ENCODE data around the gene HOXA4.

Gene HOXA4

DNA sequence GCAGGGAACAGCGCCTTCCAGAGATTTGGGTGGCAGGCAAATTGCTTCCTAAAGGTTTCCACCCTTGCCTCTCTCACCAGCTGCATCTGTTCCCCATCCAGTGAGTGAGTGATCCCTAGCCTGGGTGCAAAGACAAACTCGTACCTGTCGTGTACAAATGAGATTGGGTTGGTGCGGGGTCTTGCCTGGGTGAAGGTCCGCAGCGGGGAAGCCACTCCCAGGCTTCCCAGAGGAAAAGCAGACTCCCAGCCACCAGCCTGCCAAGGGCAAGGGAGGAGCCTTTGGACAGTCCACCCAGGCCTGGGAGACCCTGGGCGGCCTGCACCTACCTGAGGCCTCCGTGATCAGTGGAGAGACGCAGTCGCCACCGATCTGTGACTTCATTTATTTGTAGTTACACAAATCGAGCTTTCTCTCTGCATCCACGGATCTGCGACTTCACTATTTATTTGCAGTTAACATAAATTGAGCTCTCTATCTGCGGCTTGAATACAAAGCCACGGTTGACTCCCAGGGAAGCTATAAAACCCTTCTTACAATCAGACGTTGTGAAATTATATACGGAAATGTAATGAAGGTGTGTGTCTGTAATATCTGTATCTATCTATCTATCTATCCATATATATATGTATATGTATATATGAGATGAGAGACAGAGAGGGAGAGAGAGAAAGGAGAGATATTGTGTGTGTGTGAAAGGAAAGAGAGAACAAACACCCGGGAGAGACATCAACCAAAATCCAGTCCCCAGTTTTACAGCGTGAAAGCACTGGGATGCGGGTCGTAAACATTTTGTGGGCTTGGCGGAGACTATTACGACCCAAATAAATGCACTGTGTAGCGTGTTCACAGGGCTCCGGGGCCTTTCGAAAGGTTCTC is 28.9 kb upstream of the HOXA4 start:
- FAIRE-seq = no peak

DNA sequence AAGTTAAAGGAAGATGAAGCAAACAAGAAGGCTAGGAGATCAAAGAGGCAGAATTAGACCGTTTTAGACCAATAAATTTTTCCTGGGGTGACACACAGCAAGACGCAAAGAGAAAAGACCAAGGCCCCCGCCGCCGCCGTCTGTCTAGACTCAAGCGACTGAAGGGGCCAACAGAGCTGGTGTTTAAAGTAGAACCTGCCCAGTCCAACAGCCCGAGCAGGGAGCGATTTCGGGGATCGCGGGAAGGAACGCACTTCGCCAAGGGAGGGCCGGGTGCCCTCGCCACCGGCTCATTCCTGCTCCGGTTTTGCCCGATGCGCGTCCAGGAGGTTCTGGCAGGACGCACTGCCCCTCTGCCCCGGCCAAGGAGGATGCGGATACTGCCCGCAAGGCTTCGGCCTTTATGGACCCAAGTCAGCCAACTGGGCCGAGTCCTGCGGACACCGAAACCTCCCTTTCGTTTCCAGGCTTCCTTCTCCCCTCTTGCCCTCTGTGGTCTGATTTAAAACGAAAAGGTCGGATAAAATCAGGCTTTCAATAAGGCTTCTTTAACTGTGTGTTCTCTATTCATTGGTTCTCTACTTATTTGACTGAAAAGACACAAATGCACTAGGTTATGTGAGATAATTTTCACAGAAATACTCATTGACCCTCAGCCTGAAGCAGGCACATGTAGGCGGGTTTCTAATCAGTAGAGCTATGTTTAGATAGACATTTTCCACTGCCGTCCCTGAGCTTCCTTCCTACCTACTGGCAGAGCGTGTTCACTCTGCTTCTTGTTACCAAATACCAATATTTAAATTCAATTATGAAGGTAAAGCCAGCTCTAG is 28.1 kb upstream of the HOXA4 start:
- DNase-seq (ENCODE audit: insufficient read length, low spot score) (no peak), FAIRE-seq (no peak)

More for the DNA sequence above, 28.9 kb upstream of the HOXA4 start:
- no peak for DNase-seq (ENCODE audit: insufficient read length, low spot score)

DNA sequence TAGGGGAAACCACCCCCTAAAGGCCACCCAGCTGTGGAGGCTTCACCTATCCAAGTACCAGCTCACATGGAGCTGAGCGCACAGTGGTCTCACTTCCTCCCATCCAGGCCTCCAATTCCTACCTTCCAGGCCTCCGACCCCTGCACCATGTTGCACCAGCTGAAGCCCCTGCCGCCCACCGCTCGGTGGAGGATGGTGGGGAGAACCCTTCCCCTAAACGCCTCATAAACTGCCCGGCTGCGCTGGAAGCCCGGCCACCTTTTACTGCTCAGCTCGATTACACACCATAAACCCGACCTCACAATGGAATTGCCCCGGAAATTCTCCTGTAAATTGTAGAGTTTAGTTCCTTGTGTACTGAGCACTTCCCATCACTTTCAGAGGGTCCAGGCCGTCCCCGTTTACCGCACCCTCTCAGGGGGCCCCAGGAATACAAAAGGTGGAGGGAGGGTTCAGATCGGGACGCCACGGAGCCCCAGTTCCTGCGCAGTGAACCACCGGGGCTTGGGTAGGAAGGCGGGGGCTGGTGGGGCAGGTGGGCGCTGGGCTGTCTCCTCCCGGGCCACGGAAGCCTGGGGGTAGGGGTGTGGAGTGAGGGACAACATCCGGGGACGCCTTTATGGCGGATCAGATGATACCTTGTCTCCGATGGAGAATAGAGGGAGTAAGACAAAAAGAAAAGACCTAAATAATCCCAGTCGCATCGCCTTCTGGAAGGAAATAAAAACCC is 27.3 kb upstream of the HOXA4 start:
- DNase-seq (ENCODE audit: insufficient read length, low spot score) = no peak
- FAIRE-seq = no peak

DNA sequence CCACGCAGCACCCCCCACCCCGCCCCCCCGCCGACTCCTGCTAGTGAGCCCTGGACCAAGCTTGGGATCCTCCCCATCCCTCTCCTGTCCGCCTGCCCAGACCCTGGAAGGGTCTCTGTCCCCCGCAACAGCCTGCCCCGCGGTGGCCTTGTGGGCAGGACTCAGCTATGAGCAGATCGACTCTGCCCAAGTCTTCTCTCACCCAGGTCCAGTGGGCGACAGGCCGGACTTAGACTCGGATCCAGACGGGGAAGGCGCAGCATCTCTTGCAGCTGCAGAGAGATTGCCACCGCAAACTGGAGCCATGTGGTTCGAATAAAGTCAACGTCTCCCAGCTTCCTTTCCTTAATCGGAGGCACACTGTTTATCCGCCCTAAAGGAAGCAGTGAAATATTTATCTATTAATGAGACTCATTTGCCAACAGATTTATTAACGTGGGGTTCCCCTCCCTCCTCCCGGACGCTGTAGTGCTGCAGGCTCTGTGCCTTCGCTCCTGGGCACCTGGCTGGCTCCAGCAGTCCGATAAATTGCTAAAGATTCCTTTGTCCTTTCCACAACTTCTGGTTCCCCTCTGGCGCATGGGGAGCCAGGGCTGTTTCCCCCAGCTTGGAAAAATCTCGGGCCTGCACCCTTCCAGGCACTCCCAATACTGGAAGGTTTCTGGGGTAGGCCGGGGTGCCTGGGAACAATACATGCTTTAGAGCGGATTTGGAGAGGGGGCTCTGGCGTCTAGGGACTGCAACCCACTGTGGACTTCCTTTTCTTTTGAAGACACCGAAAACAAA is 26.6 kb upstream of the HOXA4 start:
- FAIRE-seq = no peak
- DNase-seq (ENCODE audit: insufficient read length, low spot score) = no peak

DNA sequence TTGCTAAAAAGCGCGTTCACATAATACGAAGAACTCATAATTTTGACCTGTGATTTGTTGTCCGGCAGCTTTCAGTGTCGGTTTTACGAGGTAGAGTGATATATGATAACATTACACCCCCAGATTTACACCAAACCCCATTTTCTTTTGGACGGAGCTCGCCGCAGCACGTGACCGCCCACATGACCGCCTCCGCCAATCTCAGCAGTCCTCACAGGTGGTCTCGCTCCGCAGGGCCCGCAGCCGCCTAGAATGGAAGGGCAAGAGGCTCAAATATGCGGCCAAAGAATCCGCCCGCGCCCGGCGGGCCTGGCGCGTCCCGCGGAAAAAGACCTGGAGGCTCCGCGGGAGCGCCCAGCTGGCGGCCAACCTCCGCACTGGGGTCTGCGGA is 25.9 kb upstream of the HOXA4 start, which contains the start of gene HOXA7:
TSS of gene HOXA7 (minus strand) at position 168 of the 391 bp plus-strand sequence. CDS start at position 38, 130 bp downstream.
- DNase-seq (ENCODE audit: insufficient read length, low spot score) = no peak
- FAIRE-seq = no peak

DNA sequence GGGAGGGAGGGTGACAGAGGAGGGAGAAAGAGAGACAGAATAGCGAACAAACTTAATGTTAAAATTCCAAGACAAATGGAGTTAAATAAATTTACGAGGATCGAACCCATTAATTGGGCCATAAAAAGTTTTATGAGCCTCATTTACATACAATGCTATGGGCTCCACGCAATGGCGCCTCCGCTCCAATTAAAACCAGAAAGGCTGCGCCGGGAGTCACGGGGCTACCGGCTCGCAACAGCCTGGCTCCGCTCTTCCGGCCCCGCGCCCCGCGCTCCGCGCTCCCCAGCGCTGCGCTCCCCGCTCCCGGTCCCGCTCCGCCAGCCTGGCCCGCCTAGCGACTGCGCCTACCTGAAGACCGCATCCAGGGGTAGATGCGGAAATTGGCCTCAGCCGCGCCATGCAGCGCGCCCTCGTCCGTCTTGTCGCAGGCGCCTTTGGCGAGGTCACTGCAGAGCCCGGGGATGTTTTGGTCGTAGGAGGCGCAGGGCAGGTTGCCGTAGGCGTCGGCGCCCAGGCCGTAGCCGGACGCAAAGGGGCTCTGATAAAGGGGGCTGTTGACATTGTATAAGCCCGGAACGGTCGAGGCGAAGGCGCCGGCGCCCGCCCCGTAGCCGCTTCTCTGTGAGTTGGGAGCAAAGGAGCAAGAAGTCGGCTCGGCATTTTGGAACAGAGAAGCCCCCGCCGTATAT is 25.4 kb upstream of the HOXA4 start:
- no peak for FAIRE-seq
- no peak for DNase-seq (ENCODE audit: insufficient read length, low spot score)

DNA sequence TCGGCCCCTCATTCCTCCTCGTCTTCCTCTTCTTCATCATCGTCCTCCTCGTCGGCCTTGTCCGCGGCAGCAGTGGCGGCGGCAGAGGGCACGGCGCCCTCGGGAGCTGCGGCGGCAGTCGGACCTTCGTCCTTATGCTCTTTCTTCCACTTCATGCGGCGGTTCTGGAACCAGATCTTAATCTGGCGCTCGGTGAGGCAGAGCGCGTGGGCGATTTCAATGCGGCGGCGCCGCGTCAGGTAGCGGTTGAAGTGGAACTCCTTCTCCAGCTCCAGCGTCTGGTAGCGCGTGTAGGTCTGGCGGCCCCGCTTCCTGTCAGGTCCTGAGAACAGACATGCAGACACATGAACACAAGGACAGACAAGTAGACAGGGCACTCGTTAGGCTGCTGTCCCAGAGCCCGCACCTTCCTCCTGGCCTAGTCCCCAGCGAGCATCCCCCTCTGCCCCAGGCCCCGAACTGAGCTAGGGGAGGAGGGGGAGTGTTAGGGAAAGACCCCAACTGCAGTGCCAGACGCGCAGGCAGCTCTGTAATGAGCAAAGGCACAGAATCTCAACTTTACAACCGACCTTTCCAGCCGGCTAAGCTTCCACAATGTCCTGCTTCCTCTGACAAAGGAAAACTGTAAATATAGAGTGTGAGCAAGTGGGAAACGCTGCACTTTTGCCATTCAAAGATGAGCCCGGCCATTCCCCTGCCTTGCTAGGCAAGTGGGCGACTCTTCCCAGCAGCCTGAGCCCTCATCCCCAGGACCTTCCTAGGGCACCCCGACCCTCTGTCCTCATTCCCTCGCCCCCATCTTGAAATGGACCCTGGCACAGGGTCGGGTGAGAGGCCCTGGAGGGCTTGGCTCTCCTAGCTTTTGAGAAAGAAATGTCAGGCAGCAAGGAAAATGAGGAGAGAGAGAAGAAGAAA is 24.6 kb upstream of the HOXA4 start:
- DNase-seq (ENCODE audit: insufficient read length, low spot score) (no peak), FAIRE-seq (no peak)

DNA sequence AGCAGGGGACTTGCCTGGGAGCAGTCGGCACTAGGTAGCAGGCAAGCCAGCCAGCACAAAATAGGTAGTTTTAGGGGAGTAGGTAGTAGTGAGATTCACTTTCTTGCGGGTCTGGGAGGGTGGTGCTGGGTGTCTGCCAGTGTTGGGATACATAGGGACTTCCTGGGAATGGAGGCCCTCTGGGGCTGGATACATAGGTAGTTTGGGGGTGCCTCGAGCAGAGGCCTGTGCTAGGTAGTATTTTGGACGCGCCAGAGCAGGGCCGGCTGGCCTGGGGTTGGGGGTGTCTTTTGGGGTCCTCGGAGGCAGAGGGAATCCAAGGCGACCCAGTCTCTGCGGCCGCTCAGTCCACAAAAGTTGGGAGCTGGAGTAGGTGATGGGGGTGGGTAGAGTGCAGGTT is 23.8 kb upstream of the HOXA4 start:
- FAIRE-seq (no peak), DNase-seq (ENCODE audit: insufficient read length, low spot score) (no peak)

DNA sequence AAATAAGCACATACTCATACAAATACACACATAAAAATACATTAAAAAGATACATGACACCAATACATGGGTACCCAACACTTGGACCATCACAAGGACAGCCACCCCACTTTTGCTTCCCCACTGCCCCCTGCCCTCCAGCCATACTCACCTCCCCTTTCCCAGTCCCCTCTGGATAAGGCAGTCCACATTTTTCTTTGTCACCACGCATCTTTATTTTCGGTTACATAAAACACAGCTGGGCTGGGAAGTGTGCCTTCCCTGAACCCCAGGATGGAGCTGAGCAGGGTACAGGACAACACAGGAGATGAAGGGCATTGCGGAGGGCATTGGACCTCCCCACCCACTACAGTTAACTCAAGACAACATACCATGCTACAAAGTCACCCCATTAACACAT is 23.0 kb upstream of the HOXA4 start:
- DNase-seq (ENCODE audit: insufficient read length, low spot score) = no peak
- FAIRE-seq = no peak

DNA sequence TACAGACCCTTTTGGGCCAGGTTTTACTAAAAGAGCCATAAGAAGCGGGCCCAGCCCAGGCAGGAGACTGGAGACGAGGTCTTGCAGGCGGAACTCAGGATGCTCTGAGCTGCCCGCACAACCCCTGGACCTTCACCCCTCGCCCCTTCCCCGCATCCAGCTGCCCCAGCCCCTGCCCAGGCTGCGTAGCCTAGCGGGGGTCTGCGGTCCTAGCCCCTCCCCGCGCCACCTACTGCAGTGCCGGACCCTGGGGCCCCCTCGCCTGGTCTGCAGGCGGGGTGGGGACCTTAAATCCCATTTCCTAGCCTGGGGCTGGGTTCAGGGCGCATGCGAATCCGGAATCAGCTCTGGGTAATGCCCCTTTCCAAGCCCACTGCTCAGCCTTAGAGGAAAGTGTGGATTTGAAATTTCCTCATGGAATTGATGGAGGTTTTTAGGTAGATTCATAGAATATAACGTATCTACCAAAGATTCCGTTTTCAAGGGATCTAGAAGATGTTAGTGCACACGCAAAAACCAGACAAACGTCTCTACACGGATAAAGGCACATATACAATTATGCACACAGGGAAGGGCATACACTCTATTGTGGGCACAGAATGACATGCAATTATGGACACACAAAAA is 22.4 kb upstream of the HOXA4 start:
- DNase-seq (ENCODE audit: insufficient read length, low spot score) = no peak
- FAIRE-seq = no peak

DNA sequence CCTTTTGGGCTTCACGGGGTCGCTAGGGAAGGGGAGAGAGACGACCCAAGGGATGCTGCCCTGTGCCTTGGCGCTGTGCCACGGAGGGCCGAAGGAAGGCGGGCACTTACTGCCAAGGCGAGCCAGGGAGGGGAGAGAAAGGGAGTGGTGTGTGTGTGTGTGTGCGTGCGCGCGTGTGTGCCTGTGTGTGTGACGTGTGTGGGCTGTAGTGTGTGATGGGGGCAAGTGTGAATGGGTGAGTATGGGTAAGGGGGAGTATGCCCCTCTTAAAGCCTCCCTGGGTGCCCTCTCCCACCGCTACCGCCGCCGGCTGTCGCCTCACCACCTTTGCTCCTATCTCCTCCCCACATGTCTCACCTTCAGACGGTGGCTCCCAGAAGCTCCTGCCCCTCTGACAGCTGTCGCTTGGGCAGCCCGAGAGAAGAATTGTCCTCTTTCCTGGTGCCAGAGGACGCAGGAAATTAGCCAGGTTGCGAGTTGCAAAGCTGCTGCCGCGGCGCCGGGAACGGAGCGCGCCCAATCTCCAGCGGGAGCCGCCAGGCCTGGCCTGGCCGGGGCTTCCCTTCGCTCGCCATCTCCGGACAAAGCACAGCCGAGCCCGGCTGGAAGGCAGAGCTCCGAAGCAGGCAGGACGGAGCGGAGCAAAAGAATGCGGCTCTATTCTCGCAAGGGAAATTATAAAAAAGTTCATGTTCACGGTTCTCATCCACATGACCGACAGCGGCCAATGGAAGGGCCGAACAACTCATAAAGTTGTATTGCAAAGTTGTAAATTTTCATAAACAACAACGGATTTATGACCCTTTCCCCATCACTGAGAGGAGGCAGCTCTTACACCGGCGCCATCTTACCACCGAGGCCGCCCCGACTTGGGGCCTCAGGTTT is 21.6 kb upstream of the HOXA4 start, which contains the start of gene HOXA3:
TSS of gene HOXA3 (minus strand) at position 653 of the 885 bp plus-strand sequence. CDS start 41,943 bp downstream, outside the sequence.
- FAIRE-seq (no peak), DNase-seq (ENCODE audit: insufficient read length, low spot score) (no peak)

DNA sequence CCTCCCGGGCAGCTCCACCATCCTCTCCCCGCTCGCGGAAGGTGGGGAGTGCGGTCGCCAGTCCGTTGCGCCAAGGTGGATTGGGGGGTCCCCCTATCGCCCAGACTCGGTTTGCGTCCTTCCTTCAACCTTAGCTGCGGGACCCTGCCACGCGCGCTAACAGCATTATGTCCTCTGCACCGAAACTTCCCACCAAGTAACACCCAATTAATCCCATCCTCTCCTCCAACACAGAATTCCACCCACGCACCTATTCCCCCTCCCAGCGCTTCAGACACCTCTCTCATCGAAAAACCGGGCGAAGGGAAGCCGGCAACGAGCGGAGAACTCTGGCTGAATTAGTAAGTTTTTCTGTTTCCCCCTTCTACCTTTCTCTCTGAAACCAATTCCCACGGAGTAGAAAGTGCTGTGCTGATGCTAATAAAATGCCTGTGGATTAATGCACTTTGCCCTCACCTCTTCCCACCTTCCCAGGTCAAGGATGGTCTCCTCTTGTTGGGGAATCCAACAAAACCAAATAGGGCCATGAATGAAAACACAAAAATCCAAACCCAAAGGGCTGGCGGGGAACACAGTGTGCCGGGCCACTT is 20.9 kb upstream of the HOXA4 start:
- FAIRE-seq (no peak), DNase-seq (ENCODE audit: insufficient read length, low spot score) (no peak)

DNA sequence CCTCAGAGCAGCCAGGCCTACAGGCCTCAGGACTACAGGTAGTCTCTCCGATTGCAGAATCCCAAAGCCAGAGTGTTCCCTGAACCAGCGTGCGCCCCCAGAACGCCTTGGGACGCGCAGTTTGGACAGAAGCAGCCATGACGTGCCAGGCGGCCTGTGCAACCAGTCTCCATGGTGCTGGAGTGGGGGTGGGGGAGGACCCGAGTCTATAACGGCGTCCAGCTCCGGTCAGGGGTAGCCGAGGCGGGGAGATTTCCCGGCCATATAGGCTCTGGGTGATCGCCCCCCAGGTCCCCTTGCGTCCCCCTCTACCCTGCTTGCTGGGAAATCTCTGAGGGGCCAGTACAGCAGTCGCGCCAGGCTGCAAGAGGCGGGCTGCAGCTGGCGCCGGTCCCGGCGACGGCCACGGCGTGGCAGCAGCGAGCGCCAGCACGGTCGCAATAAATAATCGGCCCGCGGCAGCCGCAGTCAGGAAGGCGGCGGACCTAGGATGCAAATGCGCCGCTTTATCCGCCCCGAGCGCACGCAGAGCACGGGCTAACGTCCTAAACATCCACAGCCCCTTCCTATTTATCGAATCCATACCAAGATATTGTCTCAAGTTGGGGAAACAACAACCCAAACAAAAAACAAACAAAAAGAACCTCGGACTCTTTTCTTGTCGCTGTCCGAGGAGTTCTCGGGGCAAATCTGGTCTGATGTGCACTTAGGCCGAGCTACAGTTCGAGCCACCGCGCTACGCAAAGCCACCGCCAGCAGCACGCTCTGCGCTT is 20.2 kb upstream of the HOXA4 start:
- FAIRE-seq = no peak

DNA sequence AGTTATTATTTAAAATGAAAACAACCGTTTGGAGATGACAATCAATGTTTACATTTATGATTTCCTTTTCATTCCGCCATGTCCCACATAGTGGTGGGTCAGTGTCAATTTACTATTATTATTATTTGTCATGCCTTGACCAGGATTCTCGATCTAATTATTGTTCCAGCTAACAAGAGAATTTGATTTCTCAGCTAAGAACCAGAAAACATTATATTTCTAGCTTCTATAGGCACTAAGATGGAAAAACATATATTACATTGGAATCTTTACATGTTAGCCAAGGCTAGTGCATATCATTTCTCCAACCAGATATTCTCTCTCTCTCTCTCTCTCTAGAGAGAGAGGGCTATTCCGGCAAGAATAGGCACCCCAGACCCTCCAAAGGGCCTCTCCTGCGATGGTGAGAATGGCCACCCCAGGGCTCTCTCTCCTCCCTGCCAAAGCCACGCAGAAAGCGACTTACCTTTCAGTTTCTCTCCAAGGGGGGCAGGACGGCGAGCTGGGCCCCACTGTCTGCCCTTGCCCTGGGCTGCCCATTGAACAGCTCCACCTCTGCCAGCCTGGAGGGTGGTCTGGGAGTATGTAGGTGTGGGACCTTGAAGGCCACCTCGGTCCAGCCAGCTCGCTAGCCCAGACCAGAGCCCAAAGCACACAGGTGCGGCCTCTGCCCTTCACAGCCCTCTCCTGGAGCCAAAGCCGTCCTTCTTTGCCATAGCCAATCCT is 19.4 kb upstream of the HOXA4 start:
- FAIRE-seq = no peak
- DNase-seq (ENCODE audit: insufficient read length, low spot score) = no peak

More for the DNA sequence above, 20.2 kb upstream of the HOXA4 start:
- DNase-seq (ENCODE audit: insufficient read length, low spot score) = peak; percentile 86
